ENCODE results near the gene NAA20.

The NAA20 gene

DNA sequence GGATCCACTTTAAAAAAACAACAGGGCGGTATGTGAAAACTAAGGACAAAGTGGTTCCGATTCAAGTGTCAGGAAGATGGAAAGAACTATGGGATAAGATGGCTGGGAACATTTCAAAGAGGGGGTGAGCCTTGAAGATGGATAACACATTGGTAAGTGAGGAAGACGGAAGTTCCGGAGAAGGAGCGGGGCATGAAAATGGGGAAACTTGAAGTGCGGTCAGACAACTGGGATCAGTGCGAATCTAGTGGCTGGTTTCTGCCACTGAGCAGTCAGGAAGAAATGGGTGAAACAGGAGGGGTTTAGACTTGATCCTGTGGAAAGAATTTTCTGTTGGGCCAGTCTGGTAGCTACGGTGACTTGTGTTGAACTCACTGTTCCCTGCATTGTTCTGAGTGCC, 1.2 kb downstream of the NAA20 start:
- DNase-seq (ENCODE audit: low read depth in 2 of 2) = no peak

GRCh38 chr20:20019123-20019522, 2.0 kb downstream of the NAA20 start:
- DNase-seq (ENCODE audit: low read depth in 2 of 2) = no peak

- no peak for DNase-seq (ENCODE audit: low read depth in 2 of 2)
Measured at GRCh38 chr20:20020908-20021307, 3.7 kb downstream of the NAA20 start.

- DNase-seq (ENCODE audit: low read depth in 2 of 2) = no peak
Measured at GRCh38 chr20:20021835-20022234, 4.7 kb downstream of the NAA20 start.

DNA sequence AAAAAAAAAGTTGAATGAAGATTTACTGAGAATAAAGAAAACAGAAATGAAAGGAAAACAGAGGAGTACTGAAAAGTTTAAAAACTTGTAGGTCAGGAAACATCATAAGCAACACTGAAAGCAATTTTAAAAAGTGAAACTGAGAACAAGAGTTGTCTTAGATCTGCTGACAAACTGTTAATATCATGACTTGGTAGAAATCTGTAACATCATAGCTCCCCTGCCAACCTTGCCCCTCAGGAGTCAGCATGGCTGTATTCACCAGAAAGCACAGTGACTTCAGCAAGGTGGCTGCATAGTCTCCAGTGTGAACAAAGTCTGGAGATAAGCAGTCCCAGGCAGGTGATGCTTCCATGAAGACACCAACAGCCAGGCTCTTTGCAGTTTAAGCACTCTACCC, 5.3 kb downstream of the NAA20 start:
- DNase-seq (ENCODE audit: low read depth in 2 of 2) = no peak

DNA sequence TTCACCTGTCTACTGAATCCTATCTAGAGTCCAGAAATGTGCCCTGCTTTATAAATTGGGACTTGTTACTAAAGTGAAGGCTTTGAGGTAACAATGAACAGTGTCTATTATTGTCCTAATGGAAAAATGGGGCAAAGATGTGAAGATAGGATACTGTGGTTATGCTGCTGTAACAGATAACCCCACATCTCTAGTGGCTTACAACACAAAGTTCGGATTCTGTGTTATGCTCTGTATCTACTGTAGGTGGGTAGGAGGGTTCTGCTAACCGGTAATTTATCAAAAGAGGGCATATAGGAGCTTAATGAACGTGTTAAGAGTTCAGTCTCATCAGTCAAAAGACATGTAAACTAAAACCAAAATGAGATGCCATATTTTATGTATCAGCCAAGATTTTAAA, 6.2 kb downstream of the NAA20 start:
- no peak for DNase-seq (ENCODE audit: low read depth in 2 of 2)

GRCh38 chr20:20024942-20025341, 7.8 kb downstream of the NAA20 start:
- DNase-seq (ENCODE audit: low read depth in 2 of 2) = no peak

- DNase-seq (ENCODE audit: low read depth in 2 of 2) = no peak
Measured at GRCh38 chr20:20027284-20027683, 10.1 kb downstream of the NAA20 start.

GRCh38 chr20:20031790-20032189, 14.6 kb downstream of the NAA20 start:
- no peak for DNase-seq (ENCODE audit: low read depth in 2 of 2)

- DNase-seq (ENCODE audit: low read depth in 2 of 2) = no peak
Measured at GRCh38 chr20:20034486-20034885, 17.3 kb downstream of the NAA20 start.

GRCh38 chr20:20036756-20037155, 19.6 kb downstream of the NAA20 start:
- DNase-seq (ENCODE audit: low read depth in 2 of 2) = no peak

- no peak for DNase-seq (ENCODE audit: low read depth in 2 of 2)
Measured at GRCh38 chr20:20037960-20038359, 20.8 kb downstream of the NAA20 start.

- no peak for DNase-seq (ENCODE audit: low read depth in 2 of 2)
Measured at GRCh38 chr20:20038586-20038985, 21.4 kb downstream of the NAA20 start.

DNA sequence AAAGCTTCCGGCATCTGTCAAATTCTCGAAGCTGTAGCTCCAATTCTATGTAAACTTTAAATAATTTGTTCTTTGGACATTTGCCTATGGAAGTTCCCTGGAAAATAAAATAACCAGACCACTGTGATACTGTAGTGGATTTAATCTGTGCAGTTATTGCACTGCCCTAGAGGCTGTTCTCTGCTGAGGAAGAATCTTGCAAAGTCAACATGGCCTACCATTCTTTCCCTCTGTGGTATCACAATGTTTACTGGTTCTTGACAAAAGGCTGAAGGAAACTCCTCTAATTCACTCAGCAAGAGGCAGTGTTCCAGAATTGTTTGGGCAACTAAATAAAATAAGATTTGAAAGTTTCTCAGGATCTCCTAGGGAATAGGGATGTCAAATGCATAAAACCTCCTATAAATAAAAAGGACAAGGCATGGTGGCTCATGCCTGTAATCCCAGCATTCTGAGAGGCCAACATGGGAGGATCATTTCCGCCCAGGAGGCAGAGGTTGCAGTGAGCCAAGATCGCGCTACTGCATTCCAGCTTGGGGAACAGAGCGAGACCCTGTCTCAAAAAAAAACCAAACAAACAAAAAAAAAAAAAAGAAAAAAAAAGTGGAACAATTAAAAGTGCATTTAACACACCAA, 22.7 kb downstream of the NAA20 start:
- no peak for DNase-seq (ENCODE audit: low read depth in 2 of 2)

GRCh38 chr20:20051767-20052073, 34.6 kb downstream of the NAA20 start:
- DNase-seq (ENCODE audit: low read depth in 2 of 2) = no peak

GRCh38 chr20:20052074-20052970, 35.2 kb downstream of the NAA20 start, which contains the start of the genes CFAP61 and CRNKL1:
Gene CFAP61 (plus strand): TSS chr20:20052532. CDS start chr20:20056654, 4,122 bp downstream.
Gene CRNKL1 (minus strand): TSS chr20:20052466. CDS start chr20:20052342, 124 bp downstream.
- peak; percentile 94 for DNase-seq (ENCODE audit: low read depth in 2 of 2)

- no peak for DNase-seq (ENCODE audit: low read depth in 2 of 2)
Measured at GRCh38 chr20:20060234-20060998, 43.3 kb downstream of the NAA20 start.

DNA sequence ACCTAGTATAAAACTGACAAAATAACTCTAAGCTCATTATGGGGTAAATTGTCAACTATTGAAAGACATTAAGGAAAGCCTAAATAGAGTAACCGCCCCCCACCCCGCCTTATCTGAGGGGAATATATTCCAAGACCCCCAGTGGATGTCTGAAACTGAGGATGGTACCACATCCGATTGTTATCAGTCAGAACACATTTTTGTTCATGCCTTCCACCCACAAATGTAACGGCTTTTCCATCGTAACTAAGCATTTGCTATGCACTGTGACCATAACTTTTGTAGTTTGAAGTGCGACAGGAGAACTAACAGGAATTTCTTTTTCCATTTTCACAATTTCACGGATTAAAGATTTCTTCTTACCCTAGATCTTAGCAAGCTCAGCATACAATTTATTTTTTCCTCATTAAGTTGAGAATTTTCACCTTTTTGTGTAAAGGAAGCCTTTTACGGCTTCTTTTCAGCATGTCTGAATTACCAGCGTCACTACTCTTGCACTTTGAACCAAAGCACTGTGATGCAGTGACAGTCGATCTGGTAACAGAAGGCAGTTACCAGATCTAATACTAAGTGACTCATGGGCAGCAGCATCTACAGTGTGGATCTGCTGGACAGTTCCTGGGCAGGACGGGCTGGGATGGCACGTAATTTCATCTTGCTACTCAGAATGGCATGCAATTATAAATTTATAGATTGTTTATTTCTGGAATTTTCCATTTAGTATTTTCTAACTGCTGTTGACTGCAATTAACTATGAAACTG, 47.0 kb downstream of the NAA20 start:
- DNase-seq (ENCODE audit: low read depth in 2 of 2) = no peak

GRCh38 chr20:20065361-20065760, 48.2 kb downstream of the NAA20 start:
- no peak for DNase-seq (ENCODE audit: low read depth in 2 of 2)

DNA sequence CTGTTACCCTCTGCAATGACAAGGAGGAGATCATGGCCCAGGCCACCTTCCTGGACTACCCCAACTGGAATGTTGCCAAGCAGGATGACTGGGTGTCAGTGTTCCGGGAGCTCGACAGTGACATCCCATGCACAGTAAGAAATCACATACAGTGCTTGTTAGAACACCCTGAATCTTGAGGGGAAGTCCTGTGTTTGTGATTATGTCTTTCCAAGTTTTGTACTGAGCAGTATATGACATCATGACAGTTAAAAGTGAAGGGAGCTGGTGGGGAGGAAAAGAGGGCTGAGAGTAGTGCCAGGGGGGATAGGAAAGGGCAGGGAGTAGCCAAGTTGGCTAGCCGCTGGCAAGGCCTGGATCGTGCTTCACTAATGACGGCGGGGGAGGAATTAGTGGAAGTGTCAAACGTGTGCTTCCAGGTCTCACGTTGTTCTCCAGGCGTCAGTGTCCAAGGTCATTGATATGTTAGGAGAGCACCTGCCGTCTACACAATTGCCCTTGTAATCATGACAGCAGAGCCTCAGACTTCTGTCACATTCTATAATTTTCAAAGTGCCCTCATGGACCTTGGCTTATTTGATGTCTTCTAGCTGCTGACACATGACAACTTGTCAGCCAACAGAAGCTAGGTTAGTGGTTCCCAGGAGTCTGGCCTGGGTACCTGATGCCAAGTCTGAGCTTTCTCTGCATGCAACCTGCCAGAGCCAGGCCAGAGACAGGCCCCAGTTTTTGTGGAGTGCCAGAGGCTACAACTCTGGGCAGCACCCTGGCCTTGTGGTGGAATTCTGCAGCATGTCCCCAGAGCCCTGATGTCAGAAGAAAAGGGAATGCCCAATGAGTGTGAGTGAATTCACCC, 53.9 kb downstream of the NAA20 start:
- DNase-seq (ENCODE audit: low read depth in 2 of 2) = no peak
